MM.1S (cell line): ENCODE measurements around the gene ACE.

Source experiments
- DNase-seq: peaks from one replicate; pipeline ENCODE4 v3.0.0-alpha.2; 2015
- H2AFZ ChIP-seq: fragments of 300-600 bp; sonication (generic); 2 replicates; pipeline ENCODE4 v1.6.0; 2016; ENCODE audit warnings: antibody characterized with exemption, low read length
- H3F3A ChIP-seq: fragments of 300-600 bp; sonication (generic); 2 replicates; pipeline ENCODE4 v1.6.1; 2016; ENCODE audit warnings: mild to moderate bottlenecking, antibody characterized with exemption, low read length, moderate library complexity, mixed read lengths; ENCODE audit not compliant: insufficient read depth
- H3K27ac ChIP-seq: fragments of 300-600 bp; sonication (generic); 2 replicates; pipeline ENCODE4 v1.5.1; 2016; ENCODE audit warnings: mild to moderate bottlenecking, low read length
- H3K27me3 ChIP-seq: fragments of 300-600 bp; sonication (generic); replicated peaks from 2 replicates; pipeline ENCODE4 v1.6.0; 2016; ENCODE audit warnings: low read length; ENCODE audit not compliant: insufficient read depth
- H3K36me3 ChIP-seq: fragments of 300-600 bp; sonication (generic); replicated peaks from 2 replicates; pipeline ENCODE4 v1.6.1; 2016; ENCODE audit warnings: mild to moderate bottlenecking, low read length, mixed read lengths; ENCODE audit not compliant: insufficient read depth
- H3K4me1 ChIP-seq: fragments of 300-600 bp; sonication (generic); 2 replicates; pipeline ENCODE4 v1.6.1; 2016; ENCODE audit warnings: low read length, mixed read lengths
- H3K4me2 ChIP-seq: fragments of 300-600 bp; sonication (generic); 2 replicates; pipeline ENCODE4 v1.6.0; 2016; ENCODE audit warnings: low read depth, low read length
- H3K4me3 ChIP-seq: fragments of 300-600 bp; sonication (generic); 2 replicates; pipeline ENCODE4 v1.5.1; 2016; ENCODE audit warnings: low read length, mixed read lengths
- H3K79me2 ChIP-seq: fragments of 300-600 bp; sonication (generic); 2 replicates; pipeline ENCODE4 v1.6.1; 2016; ENCODE audit warnings: mixed run types, low read length, mixed read lengths
- H3K9ac ChIP-seq: fragments of 300-600 bp; sonication (generic); 2 replicates; pipeline ENCODE4 v1.6.1; 2016; ENCODE audit warnings: low read length, mixed read lengths
- H3K9me2 ChIP-seq: fragments of 300-600 bp; sonication (generic); replicated peaks from 2 replicates; pipeline ENCODE4 v1.6.1; 2016; ENCODE audit warnings: mild to moderate bottlenecking, low read length, mixed read lengths; ENCODE audit not compliant: insufficient read depth
- H3K9me3 ChIP-seq: fragments of 300-600 bp; sonication (generic); replicated peaks from 2 replicates; pipeline ENCODE4 v1.6.1; 2016; ENCODE audit warnings: mild to moderate bottlenecking, low read length, mixed read lengths; ENCODE audit not compliant: insufficient read depth
- H4K20me1 ChIP-seq: fragments of 300-600 bp; sonication (generic); 2 replicates; pipeline ENCODE4 v1.6.1; 2016; ENCODE audit warnings: mild to moderate bottlenecking, low read length, moderate library complexity, mixed read lengths; ENCODE audit not compliant: insufficient read depth
- CTCF ChIP-seq: fragments of 300-600 bp; sonication (generic); IDR thresholded peaks from 2 replicates; pipeline ENCODE4 v1.5.1; 2016; ENCODE audit warnings: antibody characterized with exemption, low read length, mixed read lengths
- EZH2 ChIP-seq: fragments of 300-600 bp; sonication (generic); optimal IDR thresholded peaks from 2 replicates; pipeline ENCODE3; 2017; ENCODE audit warnings: low read depth, mild to moderate bottlenecking, antibody characterized with exemption, low read length, mixed read lengths
- EZH2phosphoT487 ChIP-seq: fragments of 300-600 bp; sonication (generic); IDR thresholded peaks from 2 replicates; pipeline ENCODE4 v1.6.1; 2018; ENCODE audit warnings: antibody characterized with exemption, low read length

ACE gene

GRCh38 chr17:63487014-63487339 is 10.1 kb downstream of the ACE start:
- H3K27me3 ChIP-seq = peaks cover 92% of the 10 kb centered on the region

GRCh38 chr17:63488851-63489250 is 12.0 kb downstream of the ACE start:
- no peaks in the 10 kb centered on the region for H3K9me2 ChIP-seq
- DNase-seq = no peak

More at GRCh38 chr17:63487014-63487339, 10.1 kb downstream of the ACE start:
- H2AFZ ChIP-seq = no peak overlapping the region
- H3K27ac ChIP-seq = no peak overlapping the region
- no peaks in the 10 kb centered on the region for H4K20me1 ChIP-seq
- no peak overlapping the region for H3K4me3 ChIP-seq
- no peaks in the 10 kb centered on the region for H3K9me3 ChIP-seq
- H3K4me2 ChIP-seq = no peak overlapping the region
- no peak overlapping the region for H3K9ac ChIP-seq
- TF ChIP-seq EZH2phosphoT487 (no peak), EZH2 (no peak), CTCF (no peak)
- H3K9me2 ChIP-seq = no peaks in the 10 kb centered on the region
- no peaks in the 10 kb centered on the region for H3F3A ChIP-seq
- no peaks in the 10 kb centered on the region for H3K4me1 ChIP-seq
- no peak for DNase-seq
- H3K36me3 ChIP-seq = no peaks in the 10 kb centered on the region
- no peaks in the 10 kb centered on the region for H3K79me2 ChIP-seq

GRCh38 chr17:63489291-63489690 is 12.4 kb downstream of the ACE start:
- Histone ChIP-seq H3K27me3 (peaks cover 95% of the 10 kb centered on the region), H3K4me2 (no peak overlapping the region), H3K4me1 (no peaks in the 10 kb centered on the region), H3K9me2 (no peaks in the 10 kb centered on the region), H4K20me1 (no peaks in the 10 kb centered on the region), H2AFZ (no peak overlapping the region), H3K9ac (no peak overlapping the region), H3K27ac (no peak overlapping the region), H3K36me3 (no peaks in the 10 kb centered on the region), H3K4me3 (no peak overlapping the region), H3F3A (no peaks in the 10 kb centered on the region), H3K79me2 (no peaks in the 10 kb centered on the region), H3K9me3 (no peaks in the 10 kb centered on the region)
- no peak for TF ChIP-seq EZH2phosphoT487
- no peak for TF ChIP-seq CTCF
- no peak for TF ChIP-seq EZH2
- DNase-seq = no peak

More at GRCh38 chr17:63488851-63489250, 12.0 kb downstream of the ACE start:
- no peaks in the 10 kb centered on the region for H3K9me3 ChIP-seq
- no peak for TF ChIP-seq EZH2
- no peak for TF ChIP-seq EZH2phosphoT487
- no peak for TF ChIP-seq CTCF
- H3K4me1 ChIP-seq = no peaks in the 10 kb centered on the region
- H3K27ac ChIP-seq = no peak overlapping the region
- no peaks in the 10 kb centered on the region for H3K36me3 ChIP-seq
- no peak overlapping the region for H3K9ac ChIP-seq
- H2AFZ ChIP-seq = no peak overlapping the region
- no peak overlapping the region for H3K4me3 ChIP-seq
- H3F3A ChIP-seq = no peaks in the 10 kb centered on the region
- H3K27me3 ChIP-seq = peaks cover 95% of the 10 kb centered on the region
- H3K4me2 ChIP-seq = no peak overlapping the region
- no peaks in the 10 kb centered on the region for H4K20me1 ChIP-seq
- H3K79me2 ChIP-seq = no peaks in the 10 kb centered on the region
